Vagina (tissue), 2 donors: ENCODE data around the gene RFX7.

ENCODE experiments used
- CTCF ChIP-seq, 3 experiments: fragments of 450-650 bp in 2 of 3; fragments of 200-600 bp in 1 of 3; sonication (generic) in 1 of 3; IDR thresholded peaks; one replicate each; pipeline ENCODE4 v1.5.1; 2017 to 2019; ENCODE audit warnings: antibody characterized with exemption in 3 of 3, mild to moderate bottlenecking in 2 of 3, moderate library complexity in 2 of 3
- POLR2A ChIP-seq, 2 donors: fragments of 450-650 bp; IDR thresholded peaks; one replicate each; pipeline ENCODE4 v1.6.1; 2017; ENCODE audit warnings: antibody characterized with exemption in 2 of 2, mild to moderate bottlenecking in 2 of 2, moderate library complexity in 2 of 2
- POLR2AphosphoS5 ChIP-seq, 2 donors: sonication (generic); formaldehyde crosslinking; IDR thresholded peaks; one replicate each; pipeline ENCODE4 v1.9.0; 2017; ENCODE audit warnings: antibody characterized with exemption in 2 of 2, mild to moderate bottlenecking in 2 of 2, low read depth in 1 of 2; ENCODE audit not compliant: insufficient read depth in 1 of 2

- TF ChIP-seq CTCF (IDR thresholded peaks at IDR 0.05), result no peak
- TF ChIP-seq POLR2AphosphoS5 (IDR thresholded peaks at IDR 0.05; ENCODE audit: insufficient read depth in 1 of 2, low read depth in 1 of 2), result no peak
- TF ChIP-seq POLR2A (IDR thresholded peaks at IDR 0.05), result no peak
Measured at GRCh38 chr15:56094171-56094570, 149.5 kb downstream of the RFX7 start.
